ENCODE data around the gene MAP3K10.

- no peak for TF ChIP-seq CTCF (IDR thresholded peaks at IDR 0.05)
- TF ChIP-seq EP300 (IDR thresholded peaks at IDR 0.05; ENCODE audit: low read depth) = no peak
- TF ChIP-seq POLR2A (IDR thresholded peaks at IDR 0.05) = no peak
Measured at GRCh38 chr19:40264314-40265054, 73.3 kb downstream of the MAP3K10 start.
